Ovary (tissue), 9 donors: ENCODE data around the gene BACH1. TPM values are rescaled to one million over a fixed set of nuclear protein-coding genes. Genes with fewer than 3 reads are reported as not detected.
"Not testable (repeated sequence)": the region's sequence is repeated elsewhere in the genome, so short reads cannot be mapped to it uniquely, and the experiment has no call there.

Experiments used
- DNase-seq, 5 donors: peaks; one replicate each; pipeline ENCODE4 v3.0.0-alpha.2; 2019 to 2020
- H3K27ac ChIP-seq, 2 donors: fragments of 200-600 bp; one replicate each; pipeline versions ENCODE4 v1.5.1 to v1.8.0; 2019 to 2022
- H3K27me3 ChIP-seq: fragments of 200-600 bp; one replicate; pipeline ENCODE4 v1.8.0; 2022
- H3K36me3 ChIP-seq: fragments of 200-600 bp; sonication (generic); one replicate; pipeline ENCODE4 v1.5.1; 2019
- H3K4me1 ChIP-seq: one replicate; pipeline ENCODE4 v1.8.1; 2013; ENCODE audit warnings: mild to moderate bottlenecking, moderate library complexity; ENCODE audit not compliant: insufficient read depth
- H3K4me3 ChIP-seq: fragments of 200-600 bp; sonication (generic); one replicate; pipeline ENCODE4 v1.5.1; 2017
- H3K9me3 ChIP-seq, 2 donors: fragments of 200-600 bp in 1 of 2; sonication (generic) in 1 of 2; one replicate each; pipeline versions ENCODE4 v1.5.1 to v1.8.1; 2013 to 2019; ENCODE audit warnings: mild to moderate bottlenecking in 1 of 2, moderate library complexity in 1 of 2
- CTCF ChIP-seq, 3 donors: fragments of 450-650 bp in 2 of 3; fragments of 200-600 bp in 1 of 3; IDR thresholded peaks; one replicate each; pipeline versions ENCODE4 v1.5.1 to v1.8.0; 2016 to 2022; ENCODE audit warnings: antibody characterized with exemption in 3 of 3, mild to moderate bottlenecking in 1 of 3
- EP300 ChIP-seq: sonication (generic); formaldehyde crosslinking; IDR thresholded peaks from one replicate; pipeline ENCODE4 v1.6.1; 2017; ENCODE audit warnings: antibody characterized with exemption
- POLR2A ChIP-seq: fragments of 450-650 bp; IDR thresholded peaks from one replicate; pipeline ENCODE4 v1.6.1; 2017; ENCODE audit warnings: antibody characterized with exemption, mild to moderate bottlenecking, moderate library complexity
- WGBS, 3 donors: extraction: QIAGEN DNeasy Blood & Tissue Kit in 1 of 3; methylation state at CpG; one replicate each; pipeline versions ENCODE4 v1.1.5 to v1.1.7; 2013 to 2017; 5-methylcytosine and 5-hydroxymethylcytosine counted together
- intact Hi-C, 4 donors: fragments of 100-400 bp; cut with DNase I; formaldehyde crosslinking; loops; one replicate each; pipeline versions ENCODE4 v1.11.0 to v1.15.1; 2022 to 2023
- polyA plus RNA-seq, 2 donors: library from polyadenylated mRNA; stranded (reverse); fragments of 200-250 nt in 1 of 2; fragments of 350-450 nt in 1 of 2; fragmentation: Illumina TruSeq in 1 of 2; extraction: RNeasy Lipid Tissue Mini Kit (QIAGEN cat#74804) in 1 of 2; gene quantifications; one replicate each; pipeline ENCODE4 v1.2.3, GENCODE V29; 2013 to 2014
- total RNA-seq, 7 donors: library from RNA; depleted of rRNA in 2 of 7; stranded (reverse); fragments of >200 nt in 2 of 7; fragmentation: NEBNext Ultra II Directional in 3 of 7; extraction: Animal tissue kit (Norgen Biotek cat#: 25700) in 3 of 7; gene quantifications; one replicate each; pipeline versions ENCODE4 v1.1.0 to v1.2.4, GENCODE V29; 2016 to 2023
- donor health status: DM: no; HTN: no; CAD: no; lungs with moderate emphysema.
- donor health status: DM: no; HTN: no; CAD: no.
- donor health status: Bipolar disorder and iron deficiency.
- donor health status: DM: yes; HTN: yes; CAD: no.
- donor health status: DM: no; HTN: no; CAD: no.
- donor health status: DM: yes; HTN: yes; CAD: no.

BACH1 gene
- total and polyA plus RNA-seq, 9 donors = 11.4 to 77.0 (median 52.3) TPM

- no peak for DNase-seq
- Histone ChIP-seq H3K9me3 (no peaks in the 10 kb centered on the region), H3K27me3 (no peaks in the 10 kb centered on the region), H3K4me1 (peaks cover 8% of the 10 kb centered on the region), H3K4me3 (no peak overlapping the region), H3K27ac (no peak overlapping the region), H3K36me3 (no peaks in the 10 kb centered on the region)
- intact Hi-C loops = no loop called here
- TF ChIP-seq POLR2A = no peak
- no peak for TF ChIP-seq EP300
- WGBS, 3 donors = 83 to 86% (median 84%) methylated on average over 6 of the region's 6 CpGs
Observed at GRCh38 chr21:29350246-29350779, 51.6 kb downstream of the BACH1 start.

- no peaks in the 10 kb centered on the region for H3K36me3 ChIP-seq
- H3K9me3 ChIP-seq = no peaks in the 10 kb centered on the region
- TF ChIP-seq EP300 (no peak), CTCF (IDR thresholded peaks at IDR 0.05) (no peak), POLR2A (no peak)
- no peak for DNase-seq
- intact Hi-C loops = no loop called here
- H3K27me3 ChIP-seq = no peaks in the 10 kb centered on the region
- no peak overlapping the region for H3K27ac ChIP-seq
- H3K4me1 ChIP-seq = peaks cover 8% of the 10 kb centered on the region
- H3K4me3 ChIP-seq = no peak overlapping the region
Observed at GRCh38 chr21:29351691-29352090, 53.0 kb downstream of the BACH1 start.

- intact Hi-C loops, H3K9me3 ChIP-seq, H3K27ac ChIP-seq, H3K4me3 ChIP-seq, H3K4me1 ChIP-seq, DNase-seq, H3K27me3 ChIP-seq, H3K36me3 ChIP-seq: not testable (repeated sequence)
- WGBS, 3 donors = 97 to 98% (median 98%) methylated on average over 14 of the region's 14 CpGs
Observed at GRCh38 chr21:29355043-29355710, 56.5 kb downstream of the BACH1 start.

GRCh38 chr21:29356291-29356690 lies 57.6 kb downstream of the BACH1 start:
- H3K4me1 ChIP-seq, H3K9me3 ChIP-seq, intact Hi-C loops, H3K27me3 ChIP-seq, H3K36me3 ChIP-seq, DNase-seq, H3K27ac ChIP-seq, H3K4me3 ChIP-seq: not testable (repeated sequence)
- WGBS, 3 donors = 65 to 75% (median 67%) methylated on average over 1 of the region's 1 CpG

GRCh38 chr21:29356810-29357209 lies 58.1 kb downstream of the BACH1 start:
- H3K9me3 ChIP-seq, H3K36me3 ChIP-seq, H3K4me3 ChIP-seq, H3K27me3 ChIP-seq, DNase-seq, H3K27ac ChIP-seq, H3K4me1 ChIP-seq, intact Hi-C loops: not testable (repeated sequence)
- 95 to 99% (median 98%) methylated on average over 4 of the region's 4 CpGs for WGBS, 3 donors

- Histone ChIP-seq H3K27ac (no peak overlapping the region), H3K9me3 (no peaks in the 10 kb centered on the region), H3K4me3 (no peak overlapping the region), H3K27me3 (no peaks in the 10 kb centered on the region), H3K36me3 (no peaks in the 10 kb centered on the region), H3K4me1 (no peaks in the 10 kb centered on the region)
- no peak for DNase-seq
- TF ChIP-seq CTCF (IDR thresholded peaks at IDR 0.05) (no peak), POLR2A (no peak), EP300 (no peak)
- 92 to 93% (median 92%) methylated on average over 3 of the region's 3 CpGs for WGBS, 3 donors
- intact Hi-C loops = loop anchor here in 1 of 4 donors (10.0 kb wide), 1 partner anchor 195 kb away; no protein-coding TSS in a partner anchor
Observed at GRCh38 chr21:29359718-29360117, 61.0 kb downstream of the BACH1 start.
